ENCODE results near the gene PCK2.

DNA sequence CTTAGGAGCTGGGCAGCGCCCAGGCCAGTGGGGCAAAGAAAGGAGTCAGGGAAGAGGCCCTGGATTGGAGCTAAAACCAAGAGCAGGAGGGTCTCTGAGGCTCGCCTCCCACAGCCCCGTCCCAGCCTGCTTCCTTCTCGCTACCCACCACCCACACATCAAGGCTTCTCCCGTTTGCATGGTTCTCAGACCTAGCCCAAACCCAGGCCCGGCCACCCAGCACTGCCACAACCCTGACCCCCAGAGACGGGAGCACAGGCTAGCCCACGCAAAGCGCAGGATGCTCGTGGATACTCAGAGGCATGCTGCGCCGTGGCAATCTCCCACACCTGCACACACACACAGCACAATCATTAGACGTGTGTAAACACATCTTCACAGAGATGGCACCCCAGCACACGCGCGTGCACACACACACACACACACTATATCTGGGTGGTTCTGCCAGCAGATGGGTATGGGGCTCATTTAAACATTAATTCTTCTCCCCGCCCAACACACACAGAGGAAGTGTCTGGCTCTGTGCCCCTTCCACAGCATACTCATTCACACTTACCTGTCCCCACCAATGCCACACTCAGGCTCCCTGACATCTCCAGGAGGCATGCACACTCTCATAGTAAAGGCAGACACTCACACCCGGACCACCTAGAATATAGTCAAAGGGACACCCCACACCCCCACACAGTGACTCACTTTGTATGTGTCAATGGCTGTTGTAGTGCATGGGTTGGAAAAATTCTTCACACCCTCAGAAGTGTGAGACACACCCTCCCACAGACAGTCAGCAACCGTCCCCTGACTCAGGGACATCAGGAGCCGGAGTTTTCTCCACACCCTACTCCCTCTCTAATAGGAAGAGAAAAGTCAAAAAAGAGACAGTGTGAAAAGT, 41.2 kb upstream of the PCK2 start:
- TF ChIP-seq, protein P1, sequence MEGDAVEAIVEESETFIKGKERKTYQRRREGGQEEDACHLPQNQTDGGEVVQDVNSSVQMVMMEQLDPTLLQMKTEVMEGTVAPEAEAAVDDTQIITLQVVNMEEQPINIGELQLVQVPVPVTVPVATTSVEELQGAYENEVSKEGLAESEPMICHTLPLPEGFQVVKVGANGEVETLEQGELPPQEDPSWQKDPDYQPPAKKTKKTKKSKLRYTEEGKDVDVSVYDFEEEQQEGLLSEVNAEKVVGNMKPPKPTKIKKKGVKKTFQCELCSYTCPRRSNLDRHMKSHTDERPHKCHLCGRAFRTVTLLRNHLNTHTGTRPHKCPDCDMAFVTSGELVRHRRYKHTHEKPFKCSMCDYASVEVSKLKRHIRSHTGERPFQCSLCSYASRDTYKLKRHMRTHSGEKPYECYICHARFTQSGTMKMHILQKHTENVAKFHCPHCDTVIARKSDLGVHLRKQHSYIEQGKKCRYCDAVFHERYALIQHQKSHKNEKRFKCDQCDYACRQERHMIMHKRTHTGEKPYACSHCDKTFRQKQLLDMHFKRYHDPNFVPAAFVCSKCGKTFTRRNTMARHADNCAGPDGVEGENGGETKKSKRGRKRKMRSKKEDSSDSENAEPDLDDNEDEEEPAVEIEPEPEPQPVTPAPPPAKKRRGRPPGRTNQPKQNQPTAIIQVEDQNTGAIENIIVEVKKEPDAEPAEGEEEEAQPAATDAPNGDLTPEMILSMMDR (IDR thresholded peaks at IDR 0.05) = no peak
- TF ChIP-seq EP300 (IDR thresholded peaks at IDR 0.05) = no peak
